ENCODE data around the gene BPIFA2. TPM values are rescaled to one million over a fixed set of nuclear protein-coding genes. Genes with fewer than 3 reads are reported as not detected.

BPIFA2 gene
- total and polyA plus RNA-seq, 2 experiments from 2014 or later: not detected

DNA sequence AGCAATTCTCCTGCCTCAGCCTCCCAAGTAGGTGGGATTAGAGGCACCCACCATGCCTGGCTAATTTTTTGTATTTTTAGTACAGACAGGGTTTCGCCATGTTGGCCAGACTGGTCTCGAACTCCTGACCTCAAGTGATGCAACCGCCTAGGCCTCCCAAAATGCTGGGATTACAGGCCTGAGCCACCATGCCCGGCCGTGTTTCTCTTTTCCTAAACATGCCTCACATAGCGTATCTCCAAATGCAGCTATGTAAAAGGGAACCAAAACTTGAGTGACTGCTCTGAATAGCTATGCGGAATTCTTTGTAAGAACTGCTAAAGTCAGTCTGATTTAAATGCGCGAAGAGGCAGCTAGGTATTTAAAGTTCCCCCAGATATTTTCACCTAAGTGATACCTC is 20.5 kb downstream of the BPIFA2 start:
- Histone ChIP-seq H3K4me1 (ENCODE audit: insufficient read depth) (no peaks in the 10 kb centered on the region), H4K20me1 (ENCODE audit: insufficient read depth) (no peaks in the 10 kb centered on the region), H3K79me2 (ENCODE audit: insufficient read depth) (no peaks in the 10 kb centered on the region), H3K36me3 (ENCODE audit: low read depth) (no peaks in the 10 kb centered on the region), H3K27ac (no peak overlapping the region), H3K4me3 (no peak overlapping the region), H3K4me2 (ENCODE audit: unreplicated experiment) (no peak overlapping the region), H3F3A (ENCODE audit: insufficient read depth) (no peaks in the 10 kb centered on the region), H3K27me3 (replicated peaks; ENCODE audit: insufficient read depth) (peaks cover 6% of the 10 kb centered on the region; the same call in 1 of the 2 replicates), H3K9me2 (ENCODE audit: insufficient read depth) (no peaks in the 10 kb centered on the region), H2AFZ (no peak overlapping the region), H3K9me3 (ENCODE audit: low read depth) (no peaks in the 10 kb centered on the region), H3K9ac (no peak overlapping the region)
- TF ChIP-seq EZH2phosphoT487 (IDR thresholded peaks at IDR 0.05; ENCODE audit: insufficient read depth, low read depth) (no peak), EZH2 (IDR thresholded peaks at IDR 0.05; ENCODE audit: insufficient read depth, poor library complexity, severe bottlenecking) (no peak)
- in situ Hi-C loops (cut with MboI): no loop called here
- no peak for DNase-seq
- 59 to 61% methylated on average over 9 of the region's 9 CpGs for WGBS, 2 experiments (ENCODE audit: low coverage in 1 of 2, low lambda C conversion rate in 2 of 2, missing lambda C conversion rate in 2 of 2)

- 9 to 12% methylated on average over 3 of the region's 3 CpGs for WGBS, 2 experiments (ENCODE audit: low coverage in 1 of 2, low lambda C conversion rate in 2 of 2, missing lambda C conversion rate in 2 of 2)
- no peaks in the 10 kb centered on the region for H3K4me1 ChIP-seq (ENCODE audit: insufficient read depth)
- no peaks in the 10 kb centered on the region for H3K9me2 ChIP-seq (ENCODE audit: insufficient read depth)
- no peak overlapping the region for H3K27ac ChIP-seq
- no peak overlapping the region for H3K9ac ChIP-seq
- no peak overlapping the region for H2AFZ ChIP-seq
- no peaks in the 10 kb centered on the region for H3F3A ChIP-seq (ENCODE audit: insufficient read depth)
- H3K9me3 ChIP-seq (ENCODE audit: low read depth): no peaks in the 10 kb centered on the region
- H3K4me2 ChIP-seq (ENCODE audit: unreplicated experiment): no peak overlapping the region
- H3K4me3 ChIP-seq: no peak overlapping the region
- DNase-seq: no peak
- TF ChIP-seq EZH2phosphoT487 (IDR thresholded peaks at IDR 0.05; ENCODE audit: insufficient read depth, low read depth) (no peak), EZH2 (IDR thresholded peaks at IDR 0.05; ENCODE audit: insufficient read depth, poor library complexity, severe bottlenecking) (no peak)
- H3K27me3 ChIP-seq (replicated peaks; ENCODE audit: insufficient read depth): peaks cover 13% of the 10 kb centered on the region
- no peaks in the 10 kb centered on the region for H4K20me1 ChIP-seq (ENCODE audit: insufficient read depth)
- H3K79me2 ChIP-seq (ENCODE audit: insufficient read depth): no peaks in the 10 kb centered on the region
- no peaks in the 10 kb centered on the region for H3K36me3 ChIP-seq (ENCODE audit: low read depth)
- in situ Hi-C loops (cut with MboI): no loop called here
These were observed 23.5 kb downstream of the BPIFA2 start for GRCh38 chr20:33191484-33191883.

DNA sequence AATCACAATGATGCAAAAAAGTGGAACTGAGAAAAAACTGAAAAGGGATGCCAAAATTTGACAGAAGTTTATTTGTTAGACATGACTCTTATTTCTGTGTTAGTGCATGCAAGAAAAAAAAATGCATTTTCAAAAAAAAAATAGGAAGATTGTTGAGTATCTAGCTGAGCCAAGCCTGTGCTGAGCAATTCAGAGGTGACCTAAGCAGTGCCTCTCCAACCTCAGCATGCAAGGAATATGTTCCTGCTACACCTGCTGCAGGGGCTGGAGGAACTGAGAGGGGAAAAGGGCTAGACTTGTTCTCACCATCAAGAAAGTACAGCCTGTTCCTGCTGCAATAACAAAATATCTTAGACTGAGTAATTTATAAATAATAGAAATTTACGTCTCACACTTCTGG is 24.0 kb downstream of the BPIFA2 start:
- 0 to 3% methylated on average over 1 of the region's 1 CpG for WGBS, 2 experiments (ENCODE audit: low coverage in 1 of 2, low lambda C conversion rate in 2 of 2, missing lambda C conversion rate in 2 of 2)
- Histone ChIP-seq H3K9me2 (ENCODE audit: insufficient read depth) (no peaks in the 10 kb centered on the region), H3K4me1 (ENCODE audit: insufficient read depth) (no peaks in the 10 kb centered on the region), H3K27ac (no peak overlapping the region), H2AFZ (no peak overlapping the region), H3K4me3 (no peak overlapping the region), H3K36me3 (ENCODE audit: low read depth) (no peaks in the 10 kb centered on the region), H3K9ac (no peak overlapping the region), H3K27me3 (replicated peaks; ENCODE audit: insufficient read depth) (peaks cover 13% of the 10 kb centered on the region), H3K79me2 (ENCODE audit: insufficient read depth) (no peaks in the 10 kb centered on the region), H4K20me1 (ENCODE audit: insufficient read depth) (no peaks in the 10 kb centered on the region), H3K4me2 (ENCODE audit: unreplicated experiment) (no peak overlapping the region), H3F3A (ENCODE audit: insufficient read depth) (no peaks in the 10 kb centered on the region), H3K9me3 (ENCODE audit: low read depth) (no peaks in the 10 kb centered on the region)
- no peak for TF ChIP-seq EZH2phosphoT487 (IDR thresholded peaks at IDR 0.05; ENCODE audit: insufficient read depth, low read depth)
- TF ChIP-seq EZH2 (IDR thresholded peaks at IDR 0.05; ENCODE audit: insufficient read depth, poor library complexity, severe bottlenecking): no peak
- in situ Hi-C loops (cut with MboI): no loop called here
- no peak for DNase-seq

DNA sequence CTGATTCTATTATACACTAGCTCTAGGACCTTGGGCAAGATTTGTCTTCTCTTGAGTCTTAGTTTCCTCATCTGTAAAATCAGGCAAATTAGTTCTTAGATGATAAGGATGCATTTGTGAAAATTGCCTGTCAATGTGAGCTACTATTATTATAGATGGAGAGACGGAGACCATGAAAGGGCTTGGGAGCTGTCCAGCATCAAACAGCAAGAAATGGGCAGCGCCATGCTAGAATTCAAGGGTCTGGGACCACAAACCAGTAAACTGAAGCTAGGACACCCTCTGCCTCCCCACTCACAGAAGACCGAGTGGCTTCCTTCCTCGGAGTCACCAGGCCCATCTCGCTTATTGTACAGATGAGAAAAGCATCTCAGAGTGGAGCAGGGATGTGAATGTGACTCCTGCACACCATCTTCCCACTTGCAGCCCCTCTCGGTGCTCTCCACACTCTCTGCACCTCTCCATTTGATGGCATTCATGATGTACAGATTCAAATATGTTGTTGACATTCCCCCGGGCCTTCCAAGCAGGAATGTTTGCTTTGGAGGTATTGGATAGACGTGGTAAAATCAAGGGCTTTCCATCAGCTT is 25.0 kb downstream of the BPIFA2 start:
- WGBS, 2 experiments (ENCODE audit: low coverage in 1 of 2, low lambda C conversion rate in 2 of 2, missing lambda C conversion rate in 2 of 2): 14 to 16% methylated on average over 8 of the region's 8 CpGs
- no peaks in the 10 kb centered on the region for H3K79me2 ChIP-seq (ENCODE audit: insufficient read depth)
- H4K20me1 ChIP-seq (ENCODE audit: insufficient read depth): no peaks in the 10 kb centered on the region
- H3K9me3 ChIP-seq (ENCODE audit: low read depth): no peaks in the 10 kb centered on the region
- DNase-seq: peak; percentile 8
- H3K9me2 ChIP-seq (ENCODE audit: insufficient read depth): no peaks in the 10 kb centered on the region
- TF ChIP-seq EZH2phosphoT487 (IDR thresholded peaks at IDR 0.05; ENCODE audit: insufficient read depth, low read depth) (no peak), EZH2 (IDR thresholded peaks at IDR 0.05; ENCODE audit: insufficient read depth, poor library complexity, severe bottlenecking) (no peak)
- H3K4me2 ChIP-seq (ENCODE audit: unreplicated experiment): no peak overlapping the region
- H3F3A ChIP-seq (ENCODE audit: insufficient read depth): no peaks in the 10 kb centered on the region
- in situ Hi-C loops (cut with MboI): no loop called here
- no peaks in the 10 kb centered on the region for H3K4me1 ChIP-seq (ENCODE audit: insufficient read depth)
- no peak overlapping the region for H3K4me3 ChIP-seq
- H3K36me3 ChIP-seq (ENCODE audit: low read depth): no peaks in the 10 kb centered on the region
- H3K9ac ChIP-seq: no peak overlapping the region
- H3K27me3 ChIP-seq (replicated peaks; ENCODE audit: insufficient read depth): peaks cover 15% of the 10 kb centered on the region
- H3K27ac ChIP-seq: no peak overlapping the region
- H2AFZ ChIP-seq: no peak overlapping the region

DNA sequence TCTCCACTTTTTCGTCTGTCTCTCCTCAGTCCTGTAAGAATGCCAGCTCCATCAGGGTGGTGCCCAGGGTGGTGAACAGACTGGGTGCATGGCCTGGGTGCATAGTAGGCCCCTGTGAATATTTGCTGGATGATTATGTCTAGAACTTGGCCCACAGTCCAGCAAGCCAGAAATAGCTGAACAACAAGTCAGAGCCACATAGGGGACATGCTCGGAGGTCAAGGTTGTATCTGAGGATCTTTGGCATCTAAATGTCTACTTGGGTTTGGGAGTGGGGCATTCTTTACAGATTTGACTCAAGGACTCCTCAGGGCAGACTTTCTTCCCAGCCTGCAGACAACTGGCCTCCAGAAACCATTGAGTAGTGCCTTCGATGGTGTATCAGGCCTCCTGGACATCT is 31.1 kb downstream of the BPIFA2 start:
- no peaks in the 10 kb centered on the region for H3K9me3 ChIP-seq (ENCODE audit: low read depth)
- no peak overlapping the region for H3K4me3 ChIP-seq
- H3K4me2 ChIP-seq (ENCODE audit: unreplicated experiment): no peak overlapping the region
- H3K9ac ChIP-seq: no peak overlapping the region
- no peak overlapping the region for H2AFZ ChIP-seq
- H3F3A ChIP-seq (ENCODE audit: insufficient read depth): no peaks in the 10 kb centered on the region
- H3K27ac ChIP-seq: no peak overlapping the region
- in situ Hi-C loops (cut with MboI): no loop called here
- TF ChIP-seq EZH2 (IDR thresholded peaks at IDR 0.05; ENCODE audit: insufficient read depth, poor library complexity, severe bottlenecking) (no peak), EZH2phosphoT487 (IDR thresholded peaks at IDR 0.05; ENCODE audit: insufficient read depth, low read depth) (no peak)
- no peaks in the 10 kb centered on the region for H3K4me1 ChIP-seq (ENCODE audit: insufficient read depth)
- no peaks in the 10 kb centered on the region for H4K20me1 ChIP-seq (ENCODE audit: insufficient read depth)
- H3K36me3 ChIP-seq (ENCODE audit: low read depth): no peaks in the 10 kb centered on the region
- 4 to 31% methylated on average over 3 of the region's 3 CpGs for WGBS, 2 experiments (ENCODE audit: low coverage in 1 of 2, low lambda C conversion rate in 2 of 2, missing lambda C conversion rate in 2 of 2)
- H3K27me3 ChIP-seq (replicated peaks; ENCODE audit: insufficient read depth): peaks cover 12% of the 10 kb centered on the region
- no peaks in the 10 kb centered on the region for H3K79me2 ChIP-seq (ENCODE audit: insufficient read depth)
- DNase-seq: no peak
- no peaks in the 10 kb centered on the region for H3K9me2 ChIP-seq (ENCODE audit: insufficient read depth)
